SU-DHL-6 (cell line): Measurements from ENCODE around the gene MUC20.

Experiments used
- H2AFZ ChIP-seq: fragments of 200-600 bp; sonication (generic); 2 replicates; pipeline ENCODE4 v1.6.1; 2014; ENCODE audit warnings: low read depth, mild to moderate bottlenecking, moderate library complexity, mixed read lengths, antibody characterized with exemption, low read length; ENCODE audit not compliant: severe bottlenecking
- H3F3A ChIP-seq: fragments of 200-600 bp; shearing (Covaris generic); 2 replicates; pipeline ENCODE4 v1.6.0; 2016; ENCODE audit warnings: antibody characterized with exemption, mild to moderate bottlenecking; ENCODE audit not compliant: insufficient read depth
- H3K27ac ChIP-seq: fragments of 200-600 bp; sonication (generic); 2 replicates; pipeline ENCODE4 v1.5.1; 2016; ENCODE audit warnings: low read depth, mild to moderate bottlenecking, low read length, moderate library complexity, mixed read lengths
- H3K27me3 ChIP-seq: fragments of 200-600 bp; sonication (generic), shearing (Covaris generic); 2 replicates; pipeline ENCODE4 v1.6.0; 2014; ENCODE audit warnings: mild to moderate bottlenecking, low read length
- H3K36me3 ChIP-seq: fragments of 200-600 bp; sonication (generic); 2 replicates; pipeline ENCODE4 v1.6.1; 2014; ENCODE audit warnings: mild to moderate bottlenecking, low read length, mixed read lengths
- H3K4me2 ChIP-seq: fragments of 300-600, 200-600 bp; shearing (Covaris generic), sonication (generic); 2 replicates; pipeline ENCODE4 v1.6.0; 2014; ENCODE audit warnings: low read length, low read depth, mild to moderate bottlenecking; ENCODE audit not compliant: poor library complexity, severe bottlenecking
- H3K4me3 ChIP-seq: fragments of 200-600 bp; sonication (generic); 2 replicates; pipeline ENCODE4 v1.5.1; 2014; ENCODE audit warnings: antibody characterized with exemption, low read length, mild to moderate bottlenecking, mixed read lengths; ENCODE audit not compliant: insufficient read depth, poor library complexity, severe bottlenecking
- H3K79me2 ChIP-seq: fragments of 200-600 bp; sonication (generic); 2 replicates; pipeline ENCODE4 v1.6.1; 2014; ENCODE audit warnings: mild to moderate bottlenecking, low read length, moderate library complexity; ENCODE audit not compliant: insufficient read depth
- H3K9ac ChIP-seq: fragments of 200-600 bp; sonication (generic); 2 replicates; pipeline ENCODE4 v1.7.0; 2014; ENCODE audit warnings: mild to moderate bottlenecking, low read length
- H3K9me2 ChIP-seq: fragments of 200-600 bp; sonication (generic); replicated peaks from 2 replicates; pipeline ENCODE4 v1.6.1; 2014; ENCODE audit warnings: low read length; ENCODE audit not compliant: insufficient read depth
- H3K9me3 ChIP-seq: fragments of 200-600 bp; sonication (generic); 2 replicates; pipeline ENCODE4 v1.6.1; 2014; ENCODE audit warnings: low read length, mixed read lengths; ENCODE audit not compliant: insufficient read depth
- H4K20me1 ChIP-seq: fragments of 200-600 bp; sonication (generic); 2 replicates; pipeline ENCODE4 v1.6.1; 2014; ENCODE audit warnings: low read depth, mild to moderate bottlenecking, antibody characterized with exemption, low read length, moderate library complexity, mixed read lengths
- EZH2phosphoT487 ChIP-seq: fragments of 200-600 bp; sonication (generic), shearing (Covaris generic); conservative IDR thresholded peaks from 2 replicates; pipeline ENCODE4 v1.6.1; 2018; ENCODE audit warnings: mild to moderate bottlenecking, antibody characterized with exemption, low read length, moderate library complexity, mixed read lengths
- TF ChIP-seq, protein P1 (sequence below): fragments of 200-600 bp; sonication (generic); IDR thresholded peaks from one replicate; pipeline ENCODE4 v1.5.1; 2017; ENCODE audit warnings: antibody characterized with exemption, mild to moderate bottlenecking, low read length, moderate library complexity; ENCODE audit not compliant: insufficient read depth, poor library complexity, severe bottlenecking

MUC20 gene

DNA sequence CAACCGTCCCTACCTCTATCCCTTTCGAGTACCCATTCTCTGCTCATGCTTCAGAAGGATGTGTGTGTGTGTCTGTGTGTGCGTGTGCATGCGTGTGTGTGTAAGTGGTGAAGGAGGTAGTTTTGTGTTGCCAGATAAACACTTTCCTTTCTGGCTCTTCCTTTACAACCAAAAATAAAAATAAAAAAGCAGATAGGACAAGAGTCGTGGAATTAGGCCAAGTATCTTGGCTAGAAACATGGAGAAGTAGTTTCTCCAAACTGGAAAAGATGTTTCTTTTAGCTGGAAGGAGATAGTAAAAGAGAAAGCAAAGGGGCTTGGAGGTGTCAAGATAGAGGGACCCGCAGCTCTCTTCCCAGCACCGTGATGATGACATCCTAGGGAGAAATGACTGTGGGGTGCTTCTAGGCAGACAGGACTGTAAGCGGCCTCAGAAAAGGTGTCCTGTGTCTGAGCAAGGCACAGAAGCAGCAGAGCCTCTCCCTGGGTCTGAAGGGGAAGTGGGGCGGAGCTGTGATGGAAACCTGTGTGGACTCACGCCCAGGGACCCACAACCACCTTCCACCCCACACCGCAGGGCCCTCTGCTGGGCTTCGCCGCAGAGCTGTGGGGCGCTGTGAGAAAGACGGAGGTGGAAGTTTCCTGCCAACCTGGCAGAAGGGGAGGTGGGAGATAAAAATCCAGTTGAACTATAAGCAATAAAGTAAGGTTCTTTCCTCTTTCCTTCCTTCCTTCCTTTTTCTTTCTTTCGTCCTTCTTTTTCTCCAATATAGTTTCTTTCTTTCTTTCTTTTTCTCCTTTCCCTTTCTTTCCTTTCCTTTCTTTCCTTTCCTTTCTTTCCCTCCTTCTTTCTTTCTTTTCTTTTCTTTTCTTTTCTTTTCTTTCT, 35.3 kb downstream of the MUC20 start:
- Histone ChIP-seq H3K36me3 (no peaks in the 10 kb centered on the region), H3K4me2 (no peak overlapping the region), H3K4me3 (no peak overlapping the region), H2AFZ (no peak overlapping the region), H3K9me3 (no peaks in the 10 kb centered on the region), H3K27me3 (no peaks in the 10 kb centered on the region), H3K79me2 (no peaks in the 10 kb centered on the region), H3F3A (no peaks in the 10 kb centered on the region), H4K20me1 (no peaks in the 10 kb centered on the region), H3K27ac (no peak overlapping the region), H3K9ac (no peak overlapping the region), H3K9me2 (no peaks in the 10 kb centered on the region)
- no peak for TF ChIP-seq EZH2phosphoT487
- TF ChIP-seq, protein P1, sequence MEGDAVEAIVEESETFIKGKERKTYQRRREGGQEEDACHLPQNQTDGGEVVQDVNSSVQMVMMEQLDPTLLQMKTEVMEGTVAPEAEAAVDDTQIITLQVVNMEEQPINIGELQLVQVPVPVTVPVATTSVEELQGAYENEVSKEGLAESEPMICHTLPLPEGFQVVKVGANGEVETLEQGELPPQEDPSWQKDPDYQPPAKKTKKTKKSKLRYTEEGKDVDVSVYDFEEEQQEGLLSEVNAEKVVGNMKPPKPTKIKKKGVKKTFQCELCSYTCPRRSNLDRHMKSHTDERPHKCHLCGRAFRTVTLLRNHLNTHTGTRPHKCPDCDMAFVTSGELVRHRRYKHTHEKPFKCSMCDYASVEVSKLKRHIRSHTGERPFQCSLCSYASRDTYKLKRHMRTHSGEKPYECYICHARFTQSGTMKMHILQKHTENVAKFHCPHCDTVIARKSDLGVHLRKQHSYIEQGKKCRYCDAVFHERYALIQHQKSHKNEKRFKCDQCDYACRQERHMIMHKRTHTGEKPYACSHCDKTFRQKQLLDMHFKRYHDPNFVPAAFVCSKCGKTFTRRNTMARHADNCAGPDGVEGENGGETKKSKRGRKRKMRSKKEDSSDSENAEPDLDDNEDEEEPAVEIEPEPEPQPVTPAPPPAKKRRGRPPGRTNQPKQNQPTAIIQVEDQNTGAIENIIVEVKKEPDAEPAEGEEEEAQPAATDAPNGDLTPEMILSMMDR: no peak

DNA sequence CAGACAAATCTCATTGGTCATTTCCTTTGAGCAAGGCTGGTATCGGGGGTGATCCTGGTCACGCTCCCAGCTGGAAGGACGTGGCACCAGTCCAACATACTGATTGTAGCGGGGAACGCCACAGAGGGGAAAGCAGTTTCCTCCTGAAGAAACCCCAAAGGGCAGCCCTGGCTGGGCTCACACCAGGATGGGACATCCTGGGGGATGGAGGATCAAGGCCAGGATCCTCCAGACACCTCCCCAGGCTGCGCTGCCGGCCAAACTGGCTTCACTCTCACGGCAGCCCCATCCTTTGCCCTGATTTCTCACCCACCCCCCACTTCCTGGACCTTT, 36.6 kb downstream of the MUC20 start:
- Histone ChIP-seq H3K9ac (no peak overlapping the region), H2AFZ (no peak overlapping the region), H3K79me2 (no peaks in the 10 kb centered on the region), H3K27me3 (no peaks in the 10 kb centered on the region), H4K20me1 (no peaks in the 10 kb centered on the region), H3K9me3 (no peaks in the 10 kb centered on the region), H3F3A (no peaks in the 10 kb centered on the region), H3K4me3 (no peak overlapping the region), H3K27ac (no peak overlapping the region), H3K4me2 (no peak overlapping the region), H3K36me3 (no peaks in the 10 kb centered on the region), H3K9me2 (no peaks in the 10 kb centered on the region)
- TF ChIP-seq, protein P1: no peak
- no peak for TF ChIP-seq EZH2phosphoT487

DNA sequence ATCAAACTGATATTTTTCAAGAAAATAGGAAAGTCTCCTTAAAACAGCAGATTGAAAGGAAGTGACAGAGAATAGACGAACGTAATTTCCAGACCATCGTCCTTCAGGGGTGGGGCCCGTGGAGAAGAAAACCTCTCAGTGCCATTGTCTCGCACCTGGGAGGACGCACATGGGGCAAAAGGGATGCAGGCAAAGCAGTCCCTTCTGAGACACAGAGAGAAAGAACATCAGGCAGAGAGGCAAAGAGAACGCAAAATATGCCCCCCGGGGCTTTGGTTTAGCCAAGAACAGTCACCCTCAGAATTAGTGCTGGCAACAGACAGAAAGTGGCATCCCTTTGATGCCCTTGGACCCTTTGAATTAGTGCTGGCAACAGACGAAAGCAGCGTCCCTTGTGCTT, 37.0 kb downstream of the MUC20 start:
- Histone ChIP-seq H3F3A (no peaks in the 10 kb centered on the region), H3K27ac (no peak overlapping the region), H2AFZ (no peak overlapping the region), H3K4me3 (no peak overlapping the region), H3K36me3 (no peaks in the 10 kb centered on the region), H3K9me2 (no peaks in the 10 kb centered on the region), H3K27me3 (no peaks in the 10 kb centered on the region), H3K9ac (no peak overlapping the region), H3K4me2 (no peak overlapping the region), H4K20me1 (no peaks in the 10 kb centered on the region), H3K9me3 (no peaks in the 10 kb centered on the region), H3K79me2 (no peaks in the 10 kb centered on the region)
- TF ChIP-seq EZH2phosphoT487: no peak
- TF ChIP-seq, protein P1: no peak
